Neural cell (in vitro differentiated cells): ENCODE measurements around the gene KATNAL1.

Source experiments
- EZH2 ChIP-seq: fragments of 200-600, 300-800 bp; shearing (Covaris generic), sonication (generic); IDR thresholded peaks from 2 replicates; pipeline ENCODE4 v1.6.1; 2014; ENCODE audit warnings: antibody characterized with exemption, low read length, borderline replicate concordance, mild to moderate bottlenecking; ENCODE audit not compliant: insufficient read depth, poor library complexity, severe bottlenecking
- RAD21 ChIP-seq: fragments of 450-650 bp; conservative IDR thresholded peaks from 2 replicates; pipeline ENCODE4 v1.6.1; 2014; ENCODE audit warnings: antibody characterized with exemption, mild to moderate bottlenecking, moderate library complexity
- TAF1 ChIP-seq: IDR thresholded peaks from 2 replicates; pipeline ENCODE4 v1.6.1; 2012; ENCODE audit warnings: low read depth
- TF ChIP-seq, protein P1 (sequence below): fragments of 450-650 bp; IDR thresholded peaks from 2 replicates; pipeline ENCODE4 v1.5.1; 2014; ENCODE audit warnings: antibody characterized with exemption, mild to moderate bottlenecking, moderate library complexity; ENCODE audit not compliant: poor library complexity, severe bottlenecking

- TF ChIP-seq RAD21 (no peak), EZH2 (no peak), TAF1 (no peak)
- TF ChIP-seq, protein P1, sequence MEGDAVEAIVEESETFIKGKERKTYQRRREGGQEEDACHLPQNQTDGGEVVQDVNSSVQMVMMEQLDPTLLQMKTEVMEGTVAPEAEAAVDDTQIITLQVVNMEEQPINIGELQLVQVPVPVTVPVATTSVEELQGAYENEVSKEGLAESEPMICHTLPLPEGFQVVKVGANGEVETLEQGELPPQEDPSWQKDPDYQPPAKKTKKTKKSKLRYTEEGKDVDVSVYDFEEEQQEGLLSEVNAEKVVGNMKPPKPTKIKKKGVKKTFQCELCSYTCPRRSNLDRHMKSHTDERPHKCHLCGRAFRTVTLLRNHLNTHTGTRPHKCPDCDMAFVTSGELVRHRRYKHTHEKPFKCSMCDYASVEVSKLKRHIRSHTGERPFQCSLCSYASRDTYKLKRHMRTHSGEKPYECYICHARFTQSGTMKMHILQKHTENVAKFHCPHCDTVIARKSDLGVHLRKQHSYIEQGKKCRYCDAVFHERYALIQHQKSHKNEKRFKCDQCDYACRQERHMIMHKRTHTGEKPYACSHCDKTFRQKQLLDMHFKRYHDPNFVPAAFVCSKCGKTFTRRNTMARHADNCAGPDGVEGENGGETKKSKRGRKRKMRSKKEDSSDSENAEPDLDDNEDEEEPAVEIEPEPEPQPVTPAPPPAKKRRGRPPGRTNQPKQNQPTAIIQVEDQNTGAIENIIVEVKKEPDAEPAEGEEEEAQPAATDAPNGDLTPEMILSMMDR, result no peak
Observed at GRCh38 chr13:30156270-30156669, 151.1 kb downstream of the KATNAL1 start.
